CD4-positive, alpha-beta T cell (primary cell): ENCODE measurements around the gene HECW1. TPM values are rescaled to one million over a fixed set of nuclear protein-coding genes. Genes with fewer than 3 reads are reported as not detected.

ENCODE experiments used
- ATAC-seq: fragments of 200-7000 bp; cut with Tn5 transposase; one replicate; pipeline ENCODE4 v1.10.0; 2022; ENCODE audit warnings: mild to moderate bottlenecking; ENCODE audit not compliant: poor library complexity
- CTCF ChIA-PET: fragments of 350-600 bp; sonication (Branson Sonifier 250); formaldehyde crosslinking; loops from one replicate; lab custom pipeline; 2021; ENCODE audit warnings: antibody characterized with exemption, inconsistent platforms; lab: Charles Lee
- POLR2A ChIA-PET: fragments of 350-600 bp; sonication (Branson Sonifier 250); formaldehyde crosslinking; loops from one replicate; lab custom pipeline; 2021; ENCODE audit warnings: antibody characterized with exemption, inconsistent platforms; lab: Charles Lee
- DNase-seq, 14 experiments: peaks; one replicate each; pipeline ENCODE4 v3.0.0-alpha.2; 2013 to 2020; ENCODE audit warnings: mixed read lengths in 2 of 14
- H3K27ac ChIP-seq, 2 donors: one replicate each; pipeline versions ENCODE4 v1.5.1 to v1.7.0; 2013; ENCODE audit warnings: low read length in 2 of 2, low read depth in 1 of 2, mild to moderate bottlenecking in 1 of 2
- H3K27me3 ChIP-seq, 2 experiments: 1 replicate in 1 of 2; 2 replicates in 1 of 2; pipeline versions ENCODE4 v1.6.1 to v1.7.0; 2013; ENCODE audit warnings: low read length in 2 of 2, control low read depth in 1 of 2, mild to moderate bottlenecking in 1 of 2, moderate library complexity in 1 of 2; ENCODE audit not compliant: insufficient read depth in 2 of 2, control insufficient read depth in 1 of 2
- H3K36me3 ChIP-seq: one replicate; pipeline ENCODE4 v1.6.1; 2013; ENCODE audit warnings: low read length, control low read depth; ENCODE audit not compliant: insufficient read depth
- H3K4me1 ChIP-seq: one replicate; pipeline ENCODE4 v1.6.1; 2013; ENCODE audit warnings: low read length, control low read depth; ENCODE audit not compliant: insufficient read depth
- H3K4me3 ChIP-seq: one replicate; pipeline ENCODE4 v1.5.1; 2013; ENCODE audit warnings: mild to moderate bottlenecking, low read length, moderate library complexity
- H3K9me3 ChIP-seq, 2 experiments: 1 replicate in 1 of 2; 2 replicates in 1 of 2; pipeline versions ENCODE4 v1.6.1 to v1.7.0; 2013; ENCODE audit warnings: low read length in 2 of 2, mild to moderate bottlenecking in 2 of 2, control low read depth in 1 of 2, moderate library complexity in 1 of 2; ENCODE audit not compliant: control insufficient read depth in 1 of 2, insufficient read depth in 1 of 2
- H3K27ac Mint-ChIP-seq: one replicate; pipeline ENCODE4 v1.8.0; 2020; ENCODE audit warnings: mixed read lengths
- H3K27me3 Mint-ChIP-seq: one replicate; pipeline ENCODE4 v1.8.0; 2021; ENCODE audit warnings: mixed read lengths
- H3K36me3 Mint-ChIP-seq: one replicate; pipeline ENCODE4 v1.8.0; 2021; ENCODE audit warnings: low read depth, mixed read lengths
- H3K4me1 Mint-ChIP-seq: one replicate; pipeline ENCODE4 v1.8.0; 2021; ENCODE audit warnings: low read depth, mixed read lengths
- H3K4me3 Mint-ChIP-seq: one replicate; pipeline ENCODE4 v1.8.0; 2020; ENCODE audit warnings: mild to moderate bottlenecking, mixed read lengths
- H3K9me3 Mint-ChIP-seq: one replicate; pipeline ENCODE4 v1.8.0; 2020; ENCODE audit warnings: mixed read lengths
- intact Hi-C, 2 experiments: fragments of 100-400 bp; cut with DNase I in 1 of 2; cut with micrococcal nuclease in 1 of 2; formaldehyde crosslinking; loops; one replicate each; pipeline versions ENCODE4 v1.15.1 to v1.9.0; 2023 to 2025; cut with DNase I, micrococcal nuclease
- total RNA-seq, 174 experiments: library from RNA in 2 of 174; stranded (reverse) in 2 of 174; gene quantifications; one replicate each; pipeline ENCODE4 v1.2.3 and lab custom pipeline; 2021 to 2026
- TF ChIP-seq, protein P1 (sequence below): fragments of 200-600 bp; IDR thresholded peaks from one replicate; pipeline ENCODE4 v1.8.0; 2022; ENCODE audit warnings: antibody characterized with exemption, mild to moderate bottlenecking

HECW1 gene
- total RNA-seq, 2 experiments from 2014 or later, result not detected

DNA sequence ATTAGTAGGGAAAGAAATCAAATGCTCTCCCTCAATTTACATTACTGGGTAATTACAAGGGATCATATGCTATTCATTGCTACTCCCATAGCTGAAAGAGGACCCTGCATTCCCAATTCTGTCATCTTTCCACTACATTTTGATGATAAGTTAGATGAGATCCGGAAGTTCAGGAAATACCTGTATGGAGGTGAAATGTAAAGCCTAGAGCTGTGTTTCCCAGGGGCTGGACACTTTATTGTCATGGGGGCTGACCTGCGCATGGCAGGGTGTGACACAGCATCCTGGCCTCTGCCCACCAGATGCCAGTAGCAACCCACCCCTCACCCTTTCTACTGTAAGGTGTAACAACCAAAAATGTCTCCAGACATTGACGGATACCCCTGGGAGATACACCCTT is 56.6 kb downstream of the HECW1 start:
- ATAC-seq, result no peak
- TF ChIP-seq, protein P1, sequence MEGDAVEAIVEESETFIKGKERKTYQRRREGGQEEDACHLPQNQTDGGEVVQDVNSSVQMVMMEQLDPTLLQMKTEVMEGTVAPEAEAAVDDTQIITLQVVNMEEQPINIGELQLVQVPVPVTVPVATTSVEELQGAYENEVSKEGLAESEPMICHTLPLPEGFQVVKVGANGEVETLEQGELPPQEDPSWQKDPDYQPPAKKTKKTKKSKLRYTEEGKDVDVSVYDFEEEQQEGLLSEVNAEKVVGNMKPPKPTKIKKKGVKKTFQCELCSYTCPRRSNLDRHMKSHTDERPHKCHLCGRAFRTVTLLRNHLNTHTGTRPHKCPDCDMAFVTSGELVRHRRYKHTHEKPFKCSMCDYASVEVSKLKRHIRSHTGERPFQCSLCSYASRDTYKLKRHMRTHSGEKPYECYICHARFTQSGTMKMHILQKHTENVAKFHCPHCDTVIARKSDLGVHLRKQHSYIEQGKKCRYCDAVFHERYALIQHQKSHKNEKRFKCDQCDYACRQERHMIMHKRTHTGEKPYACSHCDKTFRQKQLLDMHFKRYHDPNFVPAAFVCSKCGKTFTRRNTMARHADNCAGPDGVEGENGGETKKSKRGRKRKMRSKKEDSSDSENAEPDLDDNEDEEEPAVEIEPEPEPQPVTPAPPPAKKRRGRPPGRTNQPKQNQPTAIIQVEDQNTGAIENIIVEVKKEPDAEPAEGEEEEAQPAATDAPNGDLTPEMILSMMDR, result no peak
- no peak for DNase-seq
- Mint-ChIP-seq H3K27me3 (peaks cover 11% of the 10 kb centered on the region), H3K4me3 (no peak overlapping the region), H3K36me3 (no peaks in the 10 kb centered on the region), H3K9me3 (no peaks in the 10 kb centered on the region), H3K27ac (no peak overlapping the region), H3K4me1 (no peaks in the 10 kb centered on the region)
- intact Hi-C loops, result no loop called here
- no peaks in the 10 kb centered on the region for H3K9me3 ChIP-seq
- no peak overlapping the region for H3K27ac ChIP-seq
- ChIA-PET CTCF (no interaction called here), POLR2A (no interaction called here)
- H3K4me3 ChIP-seq, result no peak overlapping the region
- no peaks in the 10 kb centered on the region for H3K4me1 ChIP-seq
- H3K27me3 ChIP-seq, result peaks cover under 1 to 3% of the 10 kb centered on the region in 2 experiments
- H3K36me3 ChIP-seq, result no peaks in the 10 kb centered on the region

- DNase-seq, result no peak
- H3K27ac Mint-ChIP-seq, result no peak overlapping the region
- no peaks in the 10 kb centered on the region for H3K36me3 Mint-ChIP-seq
- Histone ChIP-seq H3K27me3 (peaks cover 0 to 3% of the 10 kb centered on the region in 2 experiments), H3K4me3 (no peak overlapping the region), H3K27ac (no peak overlapping the region), H3K36me3 (no peaks in the 10 kb centered on the region), H3K4me1 (no peaks in the 10 kb centered on the region), H3K9me3 (no peaks in the 10 kb centered on the region)
- H3K4me3 Mint-ChIP-seq, result no peak overlapping the region
- intact Hi-C loops, result no loop called here
- ATAC-seq, result no peak
- TF ChIP-seq, protein P1, result no peak
- peaks cover 18% of the 10 kb centered on the region for H3K27me3 Mint-ChIP-seq
- no peaks in the 10 kb centered on the region for H3K9me3 Mint-ChIP-seq
- POLR2A ChIA-PET, result no interaction called here
- H3K4me1 Mint-ChIP-seq, result no peaks in the 10 kb centered on the region
- CTCF ChIA-PET, result no interaction called here
Measured at GRCh38 chr7:43170571-43170970, 58.1 kb downstream of the HECW1 start.

DNA sequence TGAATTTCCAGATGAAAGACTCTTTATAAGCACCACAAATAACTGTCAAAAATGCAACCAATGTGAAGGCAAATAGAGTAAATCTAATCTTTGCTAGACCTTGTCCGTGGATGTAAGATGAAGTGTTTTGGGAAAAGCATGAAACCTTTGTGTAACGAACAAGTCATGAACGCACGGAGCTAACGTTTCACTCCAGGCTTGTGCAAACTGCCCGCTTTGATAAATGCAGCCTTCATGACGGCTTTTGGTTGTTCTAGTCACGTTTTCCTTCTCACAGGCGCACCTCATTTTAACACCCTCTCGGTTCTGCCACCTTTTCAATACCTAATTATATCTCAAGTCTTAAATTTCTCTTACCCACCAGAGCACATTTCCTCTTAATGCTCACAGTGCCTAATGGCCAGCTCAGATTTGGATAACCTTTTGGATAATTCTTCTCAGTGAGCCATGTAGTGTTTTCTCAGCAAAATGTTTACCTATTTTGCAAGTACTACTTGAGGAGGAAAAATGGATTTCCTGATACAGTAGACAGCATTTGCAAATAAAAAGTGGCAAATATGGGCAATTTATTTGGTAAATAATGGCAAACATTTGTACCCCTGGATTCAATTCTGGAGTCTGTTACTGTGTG is 63.2 kb downstream of the HECW1 start:
- ChIA-PET POLR2A (no interaction called here), CTCF (no interaction called here)
- Mint-ChIP-seq H3K9me3 (no peaks in the 10 kb centered on the region), H3K4me1 (no peaks in the 10 kb centered on the region), H3K27me3 (peaks cover 12% of the 10 kb centered on the region), H3K36me3 (no peaks in the 10 kb centered on the region), H3K27ac (no peak overlapping the region), H3K4me3 (no peak overlapping the region)
- ATAC-seq (no peak), DNase-seq (no peak)
- intact Hi-C loops, result no loop called here
- Histone ChIP-seq H3K27me3 (no peaks in the 10 kb centered on the region), H3K27ac (no peak overlapping the region), H3K4me1 (no peaks in the 10 kb centered on the region), H3K9me3 (no peaks in the 10 kb centered on the region), H3K36me3 (no peaks in the 10 kb centered on the region), H3K4me3 (no peak overlapping the region)
- TF ChIP-seq, protein P1, result no peak
